DND-41 (cell line): ENCODE measurements around the gene DLG2.

Experiments used
- ATAC-seq: fragments of 200-7000 bp; cut with Tn5 transposase; 3 replicates; pipeline ENCODE4 v1.9.1; 2021; ENCODE audit warnings: low read depth; ENCODE audit not compliant: insufficient read depth
- DNase-seq: peaks from one replicate; pipeline ENCODE4 v3.0.0-alpha.2; 2020
- H2AFZ ChIP-seq: 2 replicates; pipeline ENCODE4 v1.6.0; 2012; ENCODE audit warnings: low read depth, low read length
- H3K27ac ChIP-seq: 2 replicates; pipeline ENCODE4 v1.5.1; 2012; ENCODE audit warnings: low read length, inconsistent platforms
- H3K27me3 ChIP-seq: fragments of 200-600 bp; sonication (generic); 2 replicates; pipeline ENCODE4 v1.6.0; 2012; ENCODE audit warnings: low read length, mild to moderate bottlenecking, inconsistent platforms; ENCODE audit not compliant: insufficient read depth, poor library complexity
- H3K36me3 ChIP-seq: 2 replicates; pipeline ENCODE4 v1.5.1; 2012; ENCODE audit warnings: low read length, inconsistent platforms; ENCODE audit not compliant: insufficient read depth
- H3K4me1 ChIP-seq: 2 replicates; pipeline ENCODE4 v1.5.1; 2012; ENCODE audit warnings: mild to moderate bottlenecking, low read length; ENCODE audit not compliant: insufficient read depth
- H3K4me2 ChIP-seq: 2 replicates; pipeline ENCODE4 v1.6.0; 2012; ENCODE audit warnings: mild to moderate bottlenecking, moderate library complexity, low read length, inconsistent platforms; ENCODE audit not compliant: insufficient read depth
- H3K4me3 ChIP-seq, 2 experiments: fragments of 200-600 bp in 1 of 2; shearing (Covaris generic) in 1 of 2; 2 replicates each; pipeline ENCODE4 v1.5.1; 2012 to 2016; ENCODE audit warnings: inconsistent platforms in 2 of 2, low read length in 2 of 2, mild to moderate bottlenecking in 2 of 2, low read depth in 1 of 2, moderate library complexity in 1 of 2
- H3K79me2 ChIP-seq: 2 replicates; pipeline ENCODE4 v1.6.0; 2012; ENCODE audit warnings: low read length, inconsistent platforms; ENCODE audit not compliant: insufficient read depth
- H3K9ac ChIP-seq: 2 replicates; pipeline ENCODE4 v1.6.0; 2012; ENCODE audit warnings: low read depth, mild to moderate bottlenecking, inconsistent platforms, low read length, moderate library complexity
- H3K9me3 ChIP-seq: 2 replicates; pipeline ENCODE4 v1.5.1; 2012; ENCODE audit warnings: low read length, moderate library complexity, mild to moderate bottlenecking, inconsistent platforms; ENCODE audit not compliant: insufficient read depth, severe bottlenecking
- H4K20me1 ChIP-seq: 2 replicates; pipeline ENCODE4 v1.6.0; 2012; ENCODE audit warnings: low read length; ENCODE audit not compliant: insufficient read depth
- EZH2 ChIP-seq: IDR thresholded peaks from 3 replicates; pipeline ENCODE4 v1.6.1; 2012; ENCODE audit warnings: borderline replicate concordance, low read depth, mild to moderate bottlenecking, moderate library complexity, low read length, inconsistent platforms; ENCODE audit not compliant: severe bottlenecking
- TF ChIP-seq, protein P1 (sequence below): IDR thresholded peaks from 2 replicates; pipeline ENCODE4 v1.5.1; 2012; ENCODE audit warnings: borderline replicate concordance, low read length, moderate library complexity, mild to moderate bottlenecking; ENCODE audit not compliant: poor library complexity, severe bottlenecking; ENCODE audit errors: extremely low read depth

Gene DLG2

DNA sequence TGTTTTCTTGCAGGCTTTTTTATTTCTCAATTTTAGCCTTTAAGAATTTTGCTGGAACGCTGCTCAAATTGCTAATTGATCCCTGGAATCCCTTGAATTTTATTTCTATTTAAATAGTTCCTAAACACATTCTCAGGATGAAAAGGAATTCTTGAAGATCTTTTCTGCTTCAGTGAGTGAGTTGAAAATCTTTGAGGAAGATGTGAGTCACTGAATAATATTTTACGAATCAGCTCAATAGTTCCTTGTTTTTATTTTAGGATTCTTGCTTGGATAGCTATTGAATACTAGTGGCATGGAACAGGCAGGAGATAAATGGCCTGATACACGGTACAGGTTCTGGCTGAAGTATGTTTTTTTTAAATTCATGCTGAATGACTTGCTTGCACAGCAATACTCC is 2146.3 kb downstream of the DLG2 start:
- peaks cover 3% of the 10 kb centered on the region for H3K27me3 ChIP-seq
- no peak overlapping the region for H3K9ac ChIP-seq
- H3K4me1 ChIP-seq: no peaks in the 10 kb centered on the region
- no peak overlapping the region for H3K4me2 ChIP-seq
- H2AFZ ChIP-seq: no peak overlapping the region
- H3K4me3 ChIP-seq: no peak overlapping the region
- no peak for ATAC-seq
- no peak for DNase-seq
- no peaks in the 10 kb centered on the region for H4K20me1 ChIP-seq
- TF ChIP-seq, protein P1, sequence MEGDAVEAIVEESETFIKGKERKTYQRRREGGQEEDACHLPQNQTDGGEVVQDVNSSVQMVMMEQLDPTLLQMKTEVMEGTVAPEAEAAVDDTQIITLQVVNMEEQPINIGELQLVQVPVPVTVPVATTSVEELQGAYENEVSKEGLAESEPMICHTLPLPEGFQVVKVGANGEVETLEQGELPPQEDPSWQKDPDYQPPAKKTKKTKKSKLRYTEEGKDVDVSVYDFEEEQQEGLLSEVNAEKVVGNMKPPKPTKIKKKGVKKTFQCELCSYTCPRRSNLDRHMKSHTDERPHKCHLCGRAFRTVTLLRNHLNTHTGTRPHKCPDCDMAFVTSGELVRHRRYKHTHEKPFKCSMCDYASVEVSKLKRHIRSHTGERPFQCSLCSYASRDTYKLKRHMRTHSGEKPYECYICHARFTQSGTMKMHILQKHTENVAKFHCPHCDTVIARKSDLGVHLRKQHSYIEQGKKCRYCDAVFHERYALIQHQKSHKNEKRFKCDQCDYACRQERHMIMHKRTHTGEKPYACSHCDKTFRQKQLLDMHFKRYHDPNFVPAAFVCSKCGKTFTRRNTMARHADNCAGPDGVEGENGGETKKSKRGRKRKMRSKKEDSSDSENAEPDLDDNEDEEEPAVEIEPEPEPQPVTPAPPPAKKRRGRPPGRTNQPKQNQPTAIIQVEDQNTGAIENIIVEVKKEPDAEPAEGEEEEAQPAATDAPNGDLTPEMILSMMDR: no peak
- no peak for TF ChIP-seq EZH2
- no peaks in the 10 kb centered on the region for H3K9me3 ChIP-seq
- no peaks in the 10 kb centered on the region for H3K79me2 ChIP-seq
- H3K36me3 ChIP-seq: no peaks in the 10 kb centered on the region
- H3K27ac ChIP-seq: no peak overlapping the region

DNA sequence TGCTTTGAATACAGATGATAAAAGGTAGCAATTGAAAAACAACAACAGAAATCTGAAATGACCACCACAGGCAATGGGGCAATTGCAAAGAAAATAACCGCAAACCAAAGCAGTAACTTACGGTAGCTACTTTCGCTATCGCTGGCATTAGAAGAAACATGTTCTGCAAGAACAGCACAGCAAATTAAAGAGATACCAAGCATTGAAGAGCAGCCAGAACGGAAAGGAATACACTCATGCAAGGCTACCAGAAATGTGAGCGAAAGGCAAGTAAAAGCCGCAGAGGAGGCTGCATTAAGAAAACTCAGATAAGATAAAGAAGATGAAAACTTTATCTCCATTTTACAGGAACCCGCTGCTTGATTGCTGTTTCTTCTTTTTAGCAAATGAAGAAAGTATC is 2146.9 kb downstream of the DLG2 start:
- H3K36me3 ChIP-seq: no peaks in the 10 kb centered on the region
- H3K79me2 ChIP-seq: no peaks in the 10 kb centered on the region
- H4K20me1 ChIP-seq: no peaks in the 10 kb centered on the region
- H3K27me3 ChIP-seq: peaks cover 3% of the 10 kb centered on the region
- H3K4me2 ChIP-seq: no peak overlapping the region
- TF ChIP-seq, protein P1: no peak
- no peak for TF ChIP-seq EZH2
- DNase-seq: no peak
- H3K4me3 ChIP-seq: no peak overlapping the region
- no peak overlapping the region for H2AFZ ChIP-seq
- H3K9me3 ChIP-seq: no peaks in the 10 kb centered on the region
- no peak overlapping the region for H3K27ac ChIP-seq
- ATAC-seq: no peak
- no peak overlapping the region for H3K9ac ChIP-seq
- no peaks in the 10 kb centered on the region for H3K4me1 ChIP-seq

DNA sequence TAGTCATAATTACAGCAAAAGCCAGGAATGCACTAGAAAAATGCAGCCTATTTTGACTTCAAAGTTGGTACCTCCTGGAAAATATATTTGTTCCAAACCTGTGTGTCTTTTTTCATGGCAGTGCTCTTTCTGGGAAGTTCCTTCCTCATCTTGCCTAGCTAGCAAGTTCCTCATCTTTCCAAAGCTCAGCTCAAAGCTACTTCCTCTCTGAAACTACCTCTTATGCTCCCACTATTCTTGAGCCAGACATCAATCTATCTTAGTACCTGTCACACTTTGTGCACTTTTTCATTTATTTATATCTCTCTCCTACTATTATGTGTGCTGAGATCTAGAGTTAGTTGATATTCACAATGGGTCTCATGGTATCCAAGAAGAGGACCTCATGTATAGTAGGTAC is 2149.4 kb downstream of the DLG2 start:
- no peak overlapping the region for H3K9ac ChIP-seq
- no peak overlapping the region for H3K27ac ChIP-seq
- H2AFZ ChIP-seq: no peak overlapping the region
- no peak overlapping the region for H3K4me3 ChIP-seq
- H3K4me2 ChIP-seq: no peak overlapping the region
- H3K9me3 ChIP-seq: no peaks in the 10 kb centered on the region
- H3K27me3 ChIP-seq: peaks cover 3% of the 10 kb centered on the region
- no peaks in the 10 kb centered on the region for H3K79me2 ChIP-seq
- no peaks in the 10 kb centered on the region for H4K20me1 ChIP-seq
- H3K4me1 ChIP-seq: no peaks in the 10 kb centered on the region
- TF ChIP-seq, protein P1: no peak
- no peak for TF ChIP-seq EZH2
- no peak for DNase-seq
- H3K36me3 ChIP-seq: no peaks in the 10 kb centered on the region
- ATAC-seq: no peak

DNA sequence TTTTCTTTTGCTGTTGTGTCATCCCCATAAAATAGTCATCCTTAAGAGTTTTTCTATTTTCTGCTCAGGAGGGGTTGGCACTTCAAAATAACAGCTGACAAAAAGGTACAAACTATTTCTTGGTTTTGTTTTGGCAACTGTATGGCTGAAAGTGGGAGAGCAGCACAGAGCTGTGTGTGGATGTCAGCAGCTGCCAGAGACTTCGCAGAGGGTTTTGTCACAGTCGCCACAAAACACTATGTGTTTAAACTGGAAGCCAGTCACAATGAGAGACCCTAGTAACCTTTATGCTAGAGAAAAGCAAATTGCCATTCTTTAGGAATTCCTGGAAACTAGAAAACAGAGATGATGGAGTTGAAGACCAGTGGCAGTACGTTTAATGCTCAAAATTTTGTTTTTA is 2151.4 kb downstream of the DLG2 start:
- no peak for ATAC-seq

More for the DNA sequence above, 2151.4 kb downstream of the DLG2 start:
- TF ChIP-seq, protein P1: no peak
- no peak for TF ChIP-seq EZH2
- Histone ChIP-seq H3K4me3 (no peak overlapping the region), H3K9ac (no peak overlapping the region), H3K9me3 (no peaks in the 10 kb centered on the region), H3K4me2 (no peak overlapping the region), H3K4me1 (no peaks in the 10 kb centered on the region), H3K27me3 (peaks cover 3% of the 10 kb centered on the region), H3K79me2 (no peaks in the 10 kb centered on the region), H2AFZ (no peak overlapping the region), H3K27ac (no peak overlapping the region), H4K20me1 (no peaks in the 10 kb centered on the region), H3K36me3 (no peaks in the 10 kb centered on the region)
- no peak for DNase-seq
